ENCODE measurements around the gene STIL. TPM values are rescaled to one million over a fixed set of nuclear protein-coding genes. Genes with fewer than 3 reads are reported as not detected.

The STIL gene
- total and polyA plus RNA-seq, 2 of the 13 experiments (the other 11 are each of a cell fraction or from before 2014, with no cell fraction given), result 13.7 to 18.6 TPM

DNA sequence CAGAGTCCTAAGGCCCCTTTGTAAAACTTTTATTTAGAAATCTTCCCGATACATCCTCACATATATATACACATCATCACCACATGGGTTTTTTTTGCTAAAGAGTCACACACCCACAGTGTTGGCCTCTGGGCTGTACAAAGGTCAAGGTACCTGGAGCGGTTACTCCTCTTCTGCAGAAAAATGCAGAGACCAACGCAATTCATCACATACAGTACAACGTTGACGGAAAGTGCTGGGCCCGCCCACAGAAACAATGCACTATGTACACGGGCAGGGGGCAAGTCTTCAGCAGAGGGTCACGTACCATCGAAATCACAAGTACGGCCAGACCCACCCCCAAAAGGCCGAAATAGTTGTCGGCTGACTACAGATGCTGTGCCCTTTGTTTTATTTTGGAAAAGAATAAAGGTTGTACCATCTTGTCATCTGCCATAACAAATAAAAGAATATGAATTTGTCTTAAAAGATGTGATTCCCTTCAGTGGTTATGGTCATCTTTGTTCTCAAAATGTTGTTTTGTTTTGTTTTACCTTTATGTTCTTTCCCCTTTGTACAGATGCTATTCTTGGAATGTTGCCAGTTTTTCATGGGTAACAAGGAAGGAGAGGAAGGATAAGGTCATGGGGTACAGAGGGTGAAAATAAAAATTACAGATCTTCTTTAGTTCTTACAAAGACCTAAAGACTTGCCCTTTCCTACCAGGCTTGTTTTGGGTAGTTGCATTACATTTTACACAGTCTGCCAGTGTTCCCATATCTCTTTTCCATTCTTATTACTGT is 97.5 kb downstream of the STIL start (continued):
- TF ChIP-seq SOX13 (IDR thresholded peaks at IDR 0.05), result no peak; the same call in 1 of the 2 replicates
- peak in 1 of 2 experiments; percentile 71; a peak in 1 of 4 replicates for TF ChIP-seq SOX13 (CRISPR knock-in tag; conservative IDR thresholded peaks at IDR 0.05 in 1 of 2, IDR thresholded peaks at IDR 0.05 in 1 of 2)
- no peak for TF ChIP-seq ZNF598 (CRISPR knock-in tag; IDR thresholded peaks at IDR 0.05; ENCODE audit: borderline replicate concordance)
- TF ChIP-seq PCBP1 (IDR thresholded peaks at IDR 0.05; ENCODE audit: borderline replicate concordance, low read depth, low read length), result no peak
- TF ChIP-seq, protein P1, sequence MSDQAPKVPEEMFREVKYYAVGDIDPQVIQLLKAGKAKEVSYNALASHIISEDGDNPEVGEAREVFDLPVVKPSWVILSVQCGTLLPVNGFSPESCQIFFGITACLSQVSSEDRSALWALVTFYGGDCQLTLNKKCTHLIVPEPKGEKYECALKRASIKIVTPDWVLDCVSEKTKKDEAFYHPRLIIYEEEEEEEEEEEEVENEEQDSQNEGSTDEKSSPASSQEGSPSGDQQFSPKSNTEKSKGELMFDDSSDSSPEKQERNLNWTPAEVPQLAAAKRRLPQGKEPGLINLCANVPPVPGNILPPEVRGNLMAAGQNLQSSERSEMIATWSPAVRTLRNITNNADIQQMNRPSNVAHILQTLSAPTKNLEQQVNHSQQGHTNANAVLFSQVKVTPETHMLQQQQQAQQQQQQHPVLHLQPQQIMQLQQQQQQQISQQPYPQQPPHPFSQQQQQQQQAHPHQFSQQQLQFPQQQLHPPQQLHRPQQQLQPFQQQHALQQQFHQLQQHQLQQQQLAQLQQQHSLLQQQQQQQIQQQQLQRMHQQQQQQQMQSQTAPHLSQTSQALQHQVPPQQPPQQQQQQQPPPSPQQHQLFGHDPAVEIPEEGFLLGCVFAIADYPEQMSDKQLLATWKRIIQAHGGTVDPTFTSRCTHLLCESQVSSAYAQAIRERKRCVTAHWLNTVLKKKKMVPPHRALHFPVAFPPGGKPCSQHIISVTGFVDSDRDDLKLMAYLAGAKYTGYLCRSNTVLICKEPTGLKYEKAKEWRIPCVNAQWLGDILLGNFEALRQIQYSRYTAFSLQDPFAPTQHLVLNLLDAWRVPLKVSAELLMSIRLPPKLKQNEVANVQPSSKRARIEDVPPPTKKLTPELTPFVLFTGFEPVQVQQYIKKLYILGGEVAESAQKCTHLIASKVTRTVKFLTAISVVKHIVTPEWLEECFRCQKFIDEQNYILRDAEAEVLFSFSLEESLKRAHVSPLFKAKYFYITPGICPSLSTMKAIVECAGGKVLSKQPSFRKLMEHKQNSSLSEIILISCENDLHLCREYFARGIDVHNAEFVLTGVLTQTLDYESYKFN (CRISPR knock-in tag; conservative IDR thresholded peaks at IDR 0.05), result peak; percentile 85
- no peak for TF ChIP-seq YEATS2 (CRISPR knock-in tag; IDR thresholded peaks at IDR 0.05; ENCODE audit: borderline replicate concordance)
- TF ChIP-seq, protein P2, sequence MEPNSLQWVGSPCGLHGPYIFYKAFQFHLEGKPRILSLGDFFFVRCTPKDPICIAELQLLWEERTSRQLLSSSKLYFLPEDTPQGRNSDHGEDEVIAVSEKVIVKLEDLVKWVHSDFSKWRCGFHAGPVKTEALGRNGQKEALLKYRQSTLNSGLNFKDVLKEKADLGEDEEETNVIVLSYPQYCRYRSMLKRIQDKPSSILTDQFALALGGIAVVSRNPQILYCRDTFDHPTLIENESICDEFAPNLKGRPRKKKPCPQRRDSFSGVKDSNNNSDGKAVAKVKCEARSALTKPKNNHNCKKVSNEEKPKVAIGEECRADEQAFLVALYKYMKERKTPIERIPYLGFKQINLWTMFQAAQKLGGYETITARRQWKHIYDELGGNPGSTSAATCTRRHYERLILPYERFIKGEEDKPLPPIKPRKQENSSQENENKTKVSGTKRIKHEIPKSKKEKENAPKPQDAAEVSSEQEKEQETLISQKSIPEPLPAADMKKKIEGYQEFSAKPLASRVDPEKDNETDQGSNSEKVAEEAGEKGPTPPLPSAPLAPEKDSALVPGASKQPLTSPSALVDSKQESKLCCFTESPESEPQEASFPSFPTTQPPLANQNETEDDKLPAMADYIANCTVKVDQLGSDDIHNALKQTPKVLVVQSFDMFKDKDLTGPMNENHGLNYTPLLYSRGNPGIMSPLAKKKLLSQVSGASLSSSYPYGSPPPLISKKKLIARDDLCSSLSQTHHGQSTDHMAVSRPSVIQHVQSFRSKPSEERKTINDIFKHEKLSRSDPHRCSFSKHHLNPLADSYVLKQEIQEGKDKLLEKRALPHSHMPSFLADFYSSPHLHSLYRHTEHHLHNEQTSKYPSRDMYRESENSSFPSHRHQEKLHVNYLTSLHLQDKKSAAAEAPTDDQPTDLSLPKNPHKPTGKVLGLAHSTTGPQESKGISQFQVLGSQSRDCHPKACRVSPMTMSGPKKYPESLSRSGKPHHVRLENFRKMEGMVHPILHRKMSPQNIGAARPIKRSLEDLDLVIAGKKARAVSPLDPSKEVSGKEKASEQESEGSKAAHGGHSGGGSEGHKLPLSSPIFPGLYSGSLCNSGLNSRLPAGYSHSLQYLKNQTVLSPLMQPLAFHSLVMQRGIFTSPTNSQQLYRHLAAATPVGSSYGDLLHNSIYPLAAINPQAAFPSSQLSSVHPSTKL (CRISPR knock-in tag; IDR thresholded peaks at IDR 0.05), result peak; percentile 51; the same call in 1 of the 2 replicates
- TF ChIP-seq KLF12 (CRISPR knock-in tag; IDR thresholded peaks at IDR 0.05; ENCODE audit: borderline replicate concordance), result no peak
- TF ChIP-seq KDM4B (CRISPR knock-in tag; IDR thresholded peaks at IDR 0.05), result no peak
- TF ChIP-seq EZH2 (conservative IDR thresholded peaks at IDR 0.05; ENCODE audit: low read depth, low read length), result no peak
- TF ChIP-seq CHCHD3 (CRISPR knock-in tag; IDR thresholded peaks at IDR 0.05), result no peak
- no peak for TF ChIP-seq LCORL (IDR thresholded peaks at IDR 0.05)
- peak; percentile 65; the same call in 1 of the 2 replicates for TF ChIP-seq LCORL (CRISPR knock-in tag; IDR thresholded peaks at IDR 0.05)
- no peak for TF ChIP-seq MYC (CRISPR knock-in tag; IDR thresholded peaks at IDR 0.05; ENCODE audit: borderline replicate concordance)
- TF ChIP-seq MIER2 (CRISPR knock-in tag; IDR thresholded peaks at IDR 0.05), result no peak
- TF ChIP-seq, protein P3, sequence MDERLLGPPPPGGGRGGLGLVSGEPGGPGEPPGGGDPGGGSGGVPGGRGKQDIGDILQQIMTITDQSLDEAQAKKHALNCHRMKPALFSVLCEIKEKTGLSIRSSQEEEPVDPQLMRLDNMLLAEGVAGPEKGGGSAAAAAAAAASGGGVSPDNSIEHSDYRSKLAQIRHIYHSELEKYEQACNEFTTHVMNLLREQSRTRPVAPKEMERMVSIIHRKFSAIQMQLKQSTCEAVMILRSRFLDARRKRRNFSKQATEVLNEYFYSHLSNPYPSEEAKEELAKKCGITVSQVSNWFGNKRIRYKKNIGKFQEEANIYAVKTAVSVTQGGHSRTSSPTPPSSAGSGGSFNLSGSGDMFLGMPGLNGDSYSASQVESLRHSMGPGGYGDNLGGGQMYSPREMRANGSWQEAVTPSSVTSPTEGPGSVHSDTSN (CRISPR knock-in tag; IDR thresholded peaks at IDR 0.05), result no peak
- TF ChIP-seq ZNF652 (CRISPR knock-in tag; IDR thresholded peaks at IDR 0.05; ENCODE audit: borderline replicate concordance, low read depth), result no peak
- no peak for TF ChIP-seq ZFYVE20 (CRISPR knock-in tag; IDR thresholded peaks at IDR 0.05; ENCODE audit: borderline replicate concordance, low read depth)
- TF ChIP-seq, protein P4, sequence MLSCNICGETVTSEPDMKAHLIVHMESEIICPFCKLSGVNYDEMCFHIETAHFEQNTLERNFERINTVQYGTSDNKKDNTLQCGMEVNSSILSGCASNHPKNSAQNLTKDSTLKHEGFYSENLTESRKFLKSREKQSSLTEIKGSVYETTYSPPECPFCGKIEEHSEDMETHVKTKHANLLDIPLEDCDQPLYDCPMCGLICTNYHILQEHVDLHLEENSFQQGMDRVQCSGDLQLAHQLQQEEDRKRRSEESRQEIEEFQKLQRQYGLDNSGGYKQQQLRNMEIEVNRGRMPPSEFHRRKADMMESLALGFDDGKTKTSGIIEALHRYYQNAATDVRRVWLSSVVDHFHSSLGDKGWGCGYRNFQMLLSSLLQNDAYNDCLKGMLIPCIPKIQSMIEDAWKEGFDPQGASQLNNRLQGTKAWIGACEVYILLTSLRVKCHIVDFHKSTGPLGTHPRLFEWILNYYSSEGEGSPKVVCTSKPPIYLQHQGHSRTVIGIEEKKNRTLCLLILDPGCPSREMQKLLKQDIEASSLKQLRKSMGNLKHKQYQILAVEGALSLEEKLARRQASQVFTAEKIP (CRISPR knock-in tag; IDR thresholded peaks at IDR 0.05; ENCODE audit: borderline replicate concordance), result no peak
- TF ChIP-seq RFX3 (CRISPR knock-in tag; IDR thresholded peaks at IDR 0.05), result no peak

Measured in HepG2 (cell line).